ELF-1 (cell line): ENCODE data around the gene ACTR3.

Experiments used
- DNase-seq: peaks from one replicate; pipeline ENCODE4 v3.0.0-alpha.2; 2016; ENCODE audit warnings: low read depth, low spot score

The ACTR3 gene

DNA sequence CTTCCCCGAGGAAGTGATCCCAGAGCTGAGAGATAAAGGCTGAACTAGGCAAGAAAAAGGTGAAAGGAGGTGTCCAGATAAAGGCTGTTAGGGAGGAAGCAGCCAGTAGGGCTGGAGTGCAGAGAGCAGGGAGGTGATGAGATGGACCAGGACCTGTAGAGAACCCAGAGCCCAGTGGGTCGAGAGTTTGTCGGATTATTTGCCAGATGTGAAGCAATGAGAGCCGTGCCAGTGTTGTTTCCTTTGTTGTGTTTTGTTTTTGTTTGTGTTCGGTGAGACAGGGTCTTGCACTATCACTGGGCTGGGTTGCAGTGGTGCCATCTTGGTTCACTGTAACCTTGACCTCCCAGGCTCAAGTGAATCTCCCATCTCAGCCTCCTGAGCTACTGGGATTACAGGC is 111.3 kb downstream of the ACTR3 start:
- no peak for DNase-seq

DNA sequence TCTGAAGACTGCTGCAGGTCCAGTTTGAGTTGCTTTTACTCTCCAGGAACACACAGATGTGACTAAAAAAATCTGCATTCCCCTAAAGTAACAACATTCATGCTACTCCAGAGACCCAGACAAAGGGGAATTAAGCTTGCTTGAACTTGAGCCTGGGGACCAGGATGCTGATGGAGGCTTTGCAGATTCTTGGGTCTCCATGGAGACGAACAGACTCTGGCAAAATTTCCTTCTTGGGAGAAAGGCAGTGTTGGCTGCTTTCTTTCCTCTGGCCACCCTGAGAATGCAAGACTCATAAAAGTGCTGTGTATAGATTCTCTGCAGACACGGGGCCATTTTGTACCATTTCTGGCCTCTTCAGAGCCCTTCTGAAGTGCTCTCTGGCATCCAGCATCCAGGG is 112.0 kb downstream of the ACTR3 start:
- no peak for DNase-seq

DNA sequence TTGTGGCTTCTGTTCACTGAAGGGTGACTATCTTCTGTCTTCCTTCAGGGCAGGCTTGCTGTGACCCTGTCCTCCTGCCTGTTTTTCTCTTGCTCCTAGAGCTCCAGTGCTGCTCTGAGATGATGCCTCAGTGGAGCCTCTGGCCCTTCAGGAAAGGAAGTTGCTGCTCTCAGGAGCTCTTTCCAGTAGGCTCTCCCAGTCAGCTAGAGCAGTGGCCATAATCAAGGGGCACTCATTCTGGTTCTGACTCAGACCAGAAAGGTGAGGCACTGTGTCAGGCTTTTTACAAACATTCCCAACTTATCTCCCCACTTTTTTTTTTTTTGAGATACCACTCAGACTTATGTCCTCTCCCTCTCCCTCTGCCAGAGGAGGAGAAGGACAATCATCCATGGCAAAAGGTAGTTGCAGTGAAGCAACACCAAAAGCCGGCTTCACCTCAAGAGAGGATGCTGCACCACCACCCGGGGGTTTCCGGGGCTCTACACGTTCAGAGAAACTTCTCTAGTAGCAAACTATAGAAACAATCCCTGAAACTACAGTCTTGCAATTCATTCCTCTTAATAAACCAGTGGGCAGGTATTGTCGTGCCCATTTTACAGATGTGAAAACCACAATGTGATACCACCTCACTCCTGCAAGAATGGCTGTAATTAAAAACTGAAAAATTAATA is 115.4 kb downstream of the ACTR3 start:
- no peak for DNase-seq

DNA sequence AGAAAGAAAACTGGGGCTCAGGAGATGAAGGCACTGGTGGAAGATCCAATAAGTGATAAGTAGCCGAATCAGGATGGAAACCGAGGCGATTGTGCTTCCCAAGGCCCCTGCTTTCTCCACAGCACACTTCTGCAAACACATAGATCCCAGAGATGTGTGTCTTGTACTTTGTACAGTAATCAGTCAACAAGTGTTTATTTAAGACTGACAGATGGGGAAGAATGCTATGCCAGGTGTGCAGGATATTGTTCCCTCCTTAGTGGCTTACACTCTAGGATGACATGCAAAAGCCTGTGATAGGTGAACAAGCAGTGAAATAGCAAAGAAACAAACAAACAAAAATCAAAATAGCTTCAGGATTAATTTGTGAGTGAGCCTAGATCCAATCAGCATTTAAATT is 116.6 kb downstream of the ACTR3 start:
- DNase-seq, result no peak

DNA sequence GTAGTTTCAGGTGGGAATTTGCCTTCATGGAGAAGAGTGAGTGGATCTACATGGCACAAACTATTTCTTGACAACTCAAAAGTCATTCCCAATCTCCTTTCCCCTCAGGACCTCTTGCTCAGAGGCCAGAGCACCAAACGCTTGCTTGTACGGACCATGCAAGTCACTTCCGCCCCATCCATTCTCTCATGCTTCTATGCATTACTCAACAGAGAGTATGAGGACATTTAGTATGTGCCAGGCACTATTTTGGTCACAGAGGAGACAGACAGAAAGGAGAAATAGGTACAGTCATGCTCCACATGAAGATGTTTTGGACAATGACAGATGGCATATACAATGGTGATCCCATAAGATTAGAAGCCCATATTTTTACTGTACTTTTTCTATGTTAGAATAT is 117.5 kb downstream of the ACTR3 start:
- DNase-seq, result no peak

DNA sequence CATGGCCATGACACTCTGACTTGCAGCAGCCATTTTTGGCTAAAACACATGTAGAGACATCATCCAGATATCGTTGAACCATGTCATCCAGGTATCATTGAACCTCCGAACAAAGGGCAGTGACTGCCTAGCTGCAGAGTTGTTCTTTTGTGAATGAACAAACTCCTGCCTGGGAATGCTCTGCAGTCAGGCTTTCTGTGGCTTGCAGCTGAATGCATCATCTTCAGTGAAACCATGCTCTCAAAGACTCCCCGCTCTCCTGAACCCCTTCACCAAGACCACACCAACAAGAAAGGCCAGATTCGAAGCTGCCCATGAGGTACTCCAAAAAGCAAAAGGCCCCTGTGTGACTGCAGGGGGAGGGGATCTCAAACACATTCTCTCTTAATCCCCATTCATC is 118.8 kb downstream of the ACTR3 start:
- no peak for DNase-seq

DNA sequence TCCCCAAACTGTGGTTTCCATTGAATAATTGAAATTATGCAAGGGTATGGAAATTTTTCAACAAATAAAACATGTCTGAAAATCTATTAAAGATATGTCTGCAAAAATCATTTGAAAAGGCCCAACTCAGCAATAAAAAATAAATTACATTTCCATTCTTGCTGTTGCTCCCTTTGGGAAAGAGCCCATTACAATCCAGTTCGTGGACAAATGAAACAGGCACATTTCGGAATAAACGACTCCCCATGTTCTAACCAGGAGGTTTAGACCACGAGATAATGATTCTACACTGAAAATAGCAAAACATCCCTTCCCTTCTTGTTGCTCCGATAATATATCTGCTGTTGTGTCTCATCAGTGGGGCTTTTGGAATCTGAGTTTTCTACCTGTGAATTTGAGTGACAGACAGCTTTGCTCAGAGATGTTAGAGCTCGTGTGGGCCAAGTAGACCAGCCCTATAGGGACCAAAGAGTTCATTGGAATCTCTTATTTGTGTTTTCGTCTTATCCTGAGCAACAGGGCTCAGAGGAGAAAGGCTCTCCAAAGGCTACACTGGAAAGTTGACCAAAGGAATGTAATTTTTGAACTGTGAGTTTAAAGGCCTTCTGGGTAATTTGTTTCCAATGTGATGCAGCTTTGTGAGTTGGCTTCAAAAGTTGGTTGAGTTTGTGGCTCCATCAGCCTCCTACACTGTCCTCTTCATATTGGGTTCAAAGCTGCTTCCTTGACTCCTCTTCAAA is 119.5 kb downstream of the ACTR3 start:
- DNase-seq, result no peak

DNA sequence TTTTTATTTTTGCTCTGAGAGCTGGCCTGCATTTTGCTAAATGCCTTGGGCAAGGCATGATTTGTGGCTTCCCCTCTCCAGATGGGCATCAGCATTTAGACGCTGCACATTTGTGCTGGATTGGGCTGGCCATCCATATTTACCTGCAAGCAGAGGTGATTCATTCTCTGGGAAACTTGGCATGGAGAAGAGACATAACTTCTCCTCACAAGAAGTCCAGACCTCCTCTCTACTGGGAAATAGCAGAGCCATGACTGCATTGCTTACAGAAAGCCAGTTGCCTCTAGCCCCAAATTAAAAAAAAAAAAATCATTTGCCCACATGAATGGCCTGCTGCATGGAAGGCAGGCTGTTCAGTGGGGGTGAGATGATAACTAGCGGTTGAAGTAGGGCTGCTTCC is 120.1 kb downstream of the ACTR3 start:
- no peak for DNase-seq

DNA sequence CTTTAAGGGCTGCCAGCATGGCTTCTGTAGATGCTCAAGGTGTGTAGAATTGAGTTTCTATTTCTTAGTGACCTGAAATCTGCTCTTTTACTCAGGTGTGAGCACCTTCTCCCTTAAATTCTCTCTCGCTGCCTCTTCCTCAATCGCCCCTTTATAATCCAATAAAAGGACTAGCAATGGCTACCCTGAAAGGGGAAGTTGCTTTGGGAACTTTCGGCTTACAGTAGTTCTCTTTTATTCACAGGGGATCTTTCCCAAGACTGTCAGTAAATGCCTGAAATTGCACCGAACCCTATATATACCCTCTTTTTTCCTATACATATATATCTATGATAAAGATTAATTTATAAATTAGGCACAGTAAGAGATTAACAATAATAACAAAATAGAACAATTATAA is 121.8 kb downstream of the ACTR3 start:
- DNase-seq, result no peak
